GM12864 (cell line): ENCODE measurements around the gene KIR2DL1.
"Not testable (repeated sequence)": the region's sequence is repeated elsewhere in the genome, so short reads cannot be mapped to it uniquely, and the experiment has no call there.

Source experiments
- DNase-seq: peaks from one replicate; pipeline ENCODE4 v3.0.0-alpha.2; 2011; ENCODE audit warnings: low read depth
- H3K4me3 ChIP-seq: 2 replicates; pipeline ENCODE4 v1.5.1; 2011; ENCODE audit warnings: mild to moderate bottlenecking, low read depth, low read length, control low read depth
- TF ChIP-seq, protein P1 (sequence below): IDR thresholded peaks from 2 replicates; pipeline ENCODE4 v1.5.1; 2011; ENCODE audit warnings: low read depth, mild to moderate bottlenecking, moderate library complexity, low read length, control low read depth, inconsistent platforms; ENCODE audit errors: missing control alignments

KIR2DL1 gene

DNA sequence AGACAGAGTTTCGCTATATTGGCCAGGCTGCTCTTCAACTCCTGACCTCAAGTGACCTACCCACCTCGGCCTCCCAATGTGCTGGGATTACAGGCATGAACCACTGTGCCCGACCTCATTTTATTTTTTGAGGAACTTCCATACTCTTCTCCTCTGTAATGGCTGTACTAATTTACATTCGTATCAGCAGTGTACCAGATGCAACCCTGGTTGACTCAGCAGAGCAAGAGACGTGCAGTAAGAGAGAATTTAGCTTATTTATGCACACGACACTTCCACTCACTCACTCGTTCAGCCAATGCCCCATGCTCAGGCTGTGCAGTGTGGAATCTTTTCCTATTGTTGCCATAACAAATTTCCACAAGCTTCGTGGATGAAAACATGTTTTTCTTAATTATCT lies 38.4 kb upstream of the KIR2DL1 start:
- TF ChIP-seq, protein P1, sequence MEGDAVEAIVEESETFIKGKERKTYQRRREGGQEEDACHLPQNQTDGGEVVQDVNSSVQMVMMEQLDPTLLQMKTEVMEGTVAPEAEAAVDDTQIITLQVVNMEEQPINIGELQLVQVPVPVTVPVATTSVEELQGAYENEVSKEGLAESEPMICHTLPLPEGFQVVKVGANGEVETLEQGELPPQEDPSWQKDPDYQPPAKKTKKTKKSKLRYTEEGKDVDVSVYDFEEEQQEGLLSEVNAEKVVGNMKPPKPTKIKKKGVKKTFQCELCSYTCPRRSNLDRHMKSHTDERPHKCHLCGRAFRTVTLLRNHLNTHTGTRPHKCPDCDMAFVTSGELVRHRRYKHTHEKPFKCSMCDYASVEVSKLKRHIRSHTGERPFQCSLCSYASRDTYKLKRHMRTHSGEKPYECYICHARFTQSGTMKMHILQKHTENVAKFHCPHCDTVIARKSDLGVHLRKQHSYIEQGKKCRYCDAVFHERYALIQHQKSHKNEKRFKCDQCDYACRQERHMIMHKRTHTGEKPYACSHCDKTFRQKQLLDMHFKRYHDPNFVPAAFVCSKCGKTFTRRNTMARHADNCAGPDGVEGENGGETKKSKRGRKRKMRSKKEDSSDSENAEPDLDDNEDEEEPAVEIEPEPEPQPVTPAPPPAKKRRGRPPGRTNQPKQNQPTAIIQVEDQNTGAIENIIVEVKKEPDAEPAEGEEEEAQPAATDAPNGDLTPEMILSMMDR: no peak
- H3K4me3 ChIP-seq: no peak overlapping the region
- no peak for DNase-seq

DNA sequence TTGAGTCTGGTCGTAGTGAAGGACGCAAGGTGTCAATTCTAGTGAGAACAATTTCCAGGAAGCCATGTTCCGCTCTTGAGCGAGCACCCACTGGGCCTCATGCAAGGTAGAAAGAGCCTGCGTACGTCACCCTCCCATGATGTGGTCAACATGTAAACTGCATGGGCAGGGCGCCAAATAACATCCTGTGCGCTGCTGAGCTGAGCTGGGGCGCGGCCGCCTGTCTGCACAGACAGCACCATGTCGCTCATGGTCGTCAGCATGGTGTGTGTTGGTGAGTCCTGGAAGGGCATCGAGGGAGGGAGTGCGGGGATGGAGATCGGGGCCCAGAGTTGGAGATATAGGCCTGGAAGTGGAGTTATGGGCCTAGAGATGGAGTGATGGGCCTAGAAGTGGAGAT lies 31.3 kb upstream of the KIR2DL1 start, which contains the start of gene KIR2DL3:
Gene KIR2DL3, plus strand, starts transcription at position 208 of the 400 bp plus-strand sequence. Its CDS starts 33 bp downstream, at position 241.
- H3K4me3 ChIP-seq, DNase-seq: not testable (repeated sequence)

DNA sequence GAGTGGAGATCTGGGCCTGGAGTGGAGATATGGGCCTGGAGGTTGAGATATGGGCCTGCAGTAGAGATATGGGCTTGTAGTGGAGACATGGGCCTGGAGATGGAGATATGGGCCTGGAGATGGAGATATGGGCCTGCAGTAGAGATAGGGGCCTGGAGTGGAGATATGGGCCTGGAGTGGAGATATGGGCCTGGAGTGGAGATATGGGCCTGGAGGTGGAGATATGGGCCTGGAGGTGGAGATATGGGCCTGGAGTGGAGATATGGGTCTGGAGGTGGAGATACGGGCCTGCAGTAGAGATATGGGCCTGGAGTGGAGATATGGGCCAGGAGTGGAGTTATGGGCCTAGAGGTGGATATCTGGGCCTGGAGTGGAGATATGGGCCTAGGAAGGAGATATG lies 30.9 kb upstream of the KIR2DL1 start:
- DNase-seq: no peak
- no peak overlapping the region for H3K4me3 ChIP-seq
- TF ChIP-seq, protein P1: no peak

DNA sequence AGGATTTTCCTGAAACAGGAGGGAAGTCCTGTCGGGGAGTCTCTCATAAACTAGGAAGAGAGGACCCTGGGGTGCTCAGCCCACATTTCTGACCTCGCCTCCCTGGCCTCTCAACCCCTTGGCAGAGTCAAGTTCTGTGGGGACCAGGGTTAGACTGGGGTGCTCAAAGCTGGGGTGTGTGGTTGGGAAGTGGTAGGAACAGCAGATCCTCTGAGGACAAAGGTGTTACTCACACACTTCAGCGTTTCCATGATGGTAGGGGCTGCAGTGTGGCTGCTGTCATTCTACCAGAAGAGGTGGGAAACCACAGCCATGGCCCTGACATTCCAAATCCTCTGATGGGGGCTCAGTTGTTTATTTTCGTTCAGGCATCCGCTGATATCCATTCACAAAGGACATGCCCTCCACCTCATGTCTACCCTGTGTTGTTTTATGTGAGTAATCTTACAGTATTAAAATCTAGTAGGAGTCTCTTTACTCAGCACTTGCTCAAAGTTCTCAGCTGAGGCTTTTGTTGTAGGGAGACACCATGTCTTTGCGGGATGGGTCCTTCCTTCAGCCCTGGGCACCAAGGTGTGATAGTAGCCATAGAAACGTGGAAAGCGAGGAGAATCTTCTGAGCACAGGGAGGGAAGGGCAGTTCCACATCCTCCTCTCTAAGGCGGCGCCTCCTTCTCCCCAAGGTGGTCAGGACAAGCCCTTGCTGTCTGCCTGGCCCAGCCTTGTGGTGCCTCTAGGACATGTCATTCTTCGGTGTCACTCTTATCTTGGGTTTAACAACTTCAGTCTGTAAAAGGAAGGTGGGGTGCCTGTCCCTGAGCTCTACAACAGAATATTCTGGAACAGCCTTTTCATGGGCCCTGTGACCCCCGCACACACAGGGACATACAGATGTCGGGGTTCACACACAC lies 29.8 kb upstream of the KIR2DL1 start:
- no peak for DNase-seq
- no peak overlapping the region for H3K4me3 ChIP-seq
- TF ChIP-seq, protein P1: no peak

DNA sequence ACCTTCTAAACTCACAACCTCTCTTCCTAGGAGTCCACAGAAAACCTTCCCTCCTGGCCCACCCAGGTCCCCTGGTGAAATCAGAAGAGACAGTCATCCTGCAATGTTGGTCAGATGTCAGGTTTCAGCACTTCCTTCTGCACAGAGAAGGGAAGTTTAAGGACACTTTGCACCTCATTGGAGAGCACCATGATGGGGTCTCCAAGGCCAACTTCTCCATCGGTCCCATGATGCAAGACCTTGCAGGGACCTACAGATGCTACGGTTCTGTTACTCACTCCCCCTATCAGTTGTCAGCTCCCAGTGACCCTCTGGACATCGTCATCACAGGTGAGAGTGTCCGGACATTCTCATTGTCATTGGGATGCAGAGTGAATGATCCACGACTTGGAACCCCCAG lies 27.6 kb upstream of the KIR2DL1 start:
- DNase-seq: not testable (repeated sequence)

DNA sequence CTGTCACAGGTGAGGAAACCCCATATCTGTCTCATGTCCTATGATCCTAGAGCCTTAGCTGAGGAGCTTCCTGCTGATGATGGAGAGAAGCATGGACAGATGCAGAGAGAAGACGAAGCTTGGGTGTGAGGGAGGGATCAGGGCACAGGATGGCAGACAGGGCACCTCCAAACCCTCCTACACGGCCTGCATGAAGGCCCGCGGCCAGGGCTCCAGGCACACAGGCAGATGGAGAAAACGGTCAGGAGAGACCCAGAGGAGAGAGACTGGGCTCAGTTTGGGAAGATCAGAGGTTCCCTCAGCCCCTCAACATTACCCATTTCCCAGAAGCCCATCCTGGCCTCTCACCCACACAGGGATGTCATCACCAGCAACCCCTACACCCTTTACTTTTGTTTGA lies 25.5 kb upstream of the KIR2DL1 start:
- not testable (repeated sequence) for DNase-seq

More for the DNA sequence above, 27.6 kb upstream of the KIR2DL1 start:
- H3K4me3 ChIP-seq: not testable (repeated sequence)

DNA sequence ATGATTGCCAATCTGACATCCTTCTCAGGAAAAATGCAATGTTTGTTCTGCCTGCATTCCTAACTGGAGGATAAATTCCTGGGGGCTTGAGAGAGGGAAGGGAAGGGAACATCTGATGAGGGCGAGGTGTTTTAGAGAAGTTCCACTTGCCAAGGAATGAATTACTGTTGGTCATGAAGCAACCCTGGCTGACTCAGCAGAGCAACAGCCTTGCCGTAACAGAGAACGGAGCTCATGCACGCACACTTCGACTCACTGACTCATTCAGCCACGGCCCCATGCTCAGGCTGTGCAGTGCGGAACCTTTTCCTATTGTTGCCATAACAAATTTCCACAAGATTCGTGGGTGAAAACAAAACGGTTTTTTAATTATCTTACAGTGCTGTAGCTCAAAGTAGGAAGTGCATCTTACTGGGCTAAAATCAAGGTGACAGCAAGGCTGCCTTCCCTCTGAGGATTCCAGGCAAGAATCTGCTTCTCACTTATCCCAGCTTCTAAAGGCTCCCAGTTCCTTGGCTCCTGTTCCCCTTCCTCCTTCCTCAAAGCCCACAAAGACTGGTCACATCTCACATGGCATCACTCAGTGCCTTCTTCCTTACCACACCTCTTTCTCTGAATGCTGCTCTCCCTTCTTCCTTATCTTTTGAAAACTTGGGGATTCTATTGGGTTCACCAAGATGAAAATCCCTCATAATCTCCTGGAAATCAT lies 21.8 kb upstream of the KIR2DL1 start:
- DNase-seq: not testable (repeated sequence)

More for the DNA sequence above, 25.5 kb upstream of the KIR2DL1 start:
- not testable (repeated sequence) for H3K4me3 ChIP-seq

DNA sequence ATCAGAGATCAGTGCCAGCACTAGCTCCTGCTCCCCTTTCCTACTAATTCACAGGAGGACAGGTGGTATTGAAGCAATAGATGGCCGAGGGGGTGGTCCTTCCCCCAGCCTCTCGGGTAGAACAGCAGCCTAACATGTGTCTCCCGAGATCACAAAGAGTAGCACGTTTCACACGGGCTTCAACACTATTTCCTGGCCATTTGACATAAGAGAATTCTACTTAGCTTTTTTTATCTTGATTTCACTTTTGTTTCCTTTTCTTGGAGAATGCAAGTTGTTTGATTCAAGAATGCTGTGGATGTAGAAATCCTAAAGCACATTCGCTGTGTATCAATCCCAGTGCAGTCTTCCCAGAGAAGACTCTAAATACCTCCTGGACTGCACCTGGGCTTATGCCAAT lies 19.3 kb upstream of the KIR2DL1 start:
- H3K4me3 ChIP-seq, DNase-seq: not testable (repeated sequence)

More for the DNA sequence above, 21.8 kb upstream of the KIR2DL1 start:
- not testable (repeated sequence) for H3K4me3 ChIP-seq

DNA sequence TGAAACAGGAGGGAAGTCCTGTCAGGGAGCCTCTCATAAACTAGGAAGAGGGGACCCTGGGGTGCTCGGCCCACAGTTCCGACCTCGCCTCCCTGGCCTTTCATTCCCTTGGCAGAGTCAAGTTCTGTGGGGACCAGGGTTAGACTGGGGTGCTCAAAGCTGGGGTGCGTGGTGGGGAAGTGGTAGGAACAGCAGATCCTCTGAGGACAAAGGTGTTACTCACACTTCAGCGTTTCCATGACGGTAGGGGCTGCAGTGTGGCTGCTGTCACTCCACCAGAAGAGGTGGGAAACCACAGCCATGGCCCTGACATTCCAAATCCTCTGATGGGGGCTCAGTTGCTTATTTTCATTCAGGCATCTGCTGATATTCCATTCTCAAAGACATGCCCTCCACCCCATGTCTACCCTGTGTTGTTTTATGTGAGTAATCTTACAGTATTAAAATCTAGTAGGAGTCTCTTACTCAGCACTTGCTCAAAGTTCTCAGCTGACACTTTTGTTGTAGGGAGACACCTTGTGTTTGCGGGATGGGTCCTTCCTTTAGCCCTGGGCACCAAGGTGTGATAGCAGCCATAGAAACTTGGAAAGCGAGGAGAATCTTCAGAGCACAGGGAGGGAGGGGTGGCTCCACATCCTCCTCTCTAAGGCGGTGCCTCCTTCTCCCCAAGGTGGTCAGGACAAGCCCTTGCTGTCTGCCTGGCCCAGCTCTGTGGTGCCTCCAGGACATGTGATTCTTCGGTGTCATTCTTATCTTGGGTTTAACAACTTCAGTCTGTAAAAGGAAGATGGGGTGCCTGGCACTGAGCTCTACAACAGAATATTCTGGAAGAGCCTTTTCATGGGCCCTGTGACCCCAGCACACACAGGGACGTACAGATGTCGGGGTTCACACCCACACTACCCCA lies 13.1 kb upstream of the KIR2DL1 start:
- H3K4me3 ChIP-seq, DNase-seq: not testable (repeated sequence)

DNA sequence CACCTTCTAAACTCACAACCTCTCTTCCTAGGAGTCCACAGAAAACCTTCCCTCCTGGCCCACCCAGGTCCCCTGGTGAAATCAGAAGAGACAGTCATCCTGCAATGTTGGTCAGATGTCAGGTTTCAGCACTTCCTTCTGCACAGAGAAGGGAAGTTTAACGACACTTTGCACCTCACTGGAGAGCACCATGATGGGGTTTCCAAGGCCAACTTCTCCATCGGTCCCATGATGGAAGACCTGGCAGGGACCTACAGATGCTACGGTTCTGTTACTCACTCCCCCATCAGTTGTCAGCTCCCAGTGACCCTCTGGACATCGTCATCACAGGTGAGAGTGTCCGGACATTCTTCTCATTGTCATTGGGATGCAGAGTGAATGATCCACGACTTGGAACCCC lies 11.0 kb upstream of the KIR2DL1 start:
- not testable (repeated sequence) for H3K4me3 ChIP-seq, DNase-seq

DNA sequence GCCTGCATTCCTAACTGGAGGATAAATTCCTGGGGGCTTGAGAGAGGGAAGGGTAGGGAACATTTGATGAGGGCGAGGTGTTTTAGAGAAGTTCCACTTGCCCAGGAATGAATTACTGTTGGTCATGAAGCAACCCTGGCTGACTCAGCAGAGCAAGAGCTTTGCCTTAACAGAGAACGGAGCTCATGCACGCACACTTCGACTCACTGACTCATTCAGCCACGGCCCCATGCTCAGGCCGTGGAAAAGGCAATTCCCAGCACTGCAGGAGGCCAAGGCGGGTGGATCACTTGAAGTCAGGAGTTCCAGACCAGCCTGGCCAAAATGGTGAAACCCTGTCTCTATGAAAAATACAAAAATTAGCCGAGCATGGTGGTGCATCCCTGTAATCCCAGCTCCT lies 5.4 kb upstream of the KIR2DL1 start:
- not testable (repeated sequence) for DNase-seq, H3K4me3 ChIP-seq

DNA sequence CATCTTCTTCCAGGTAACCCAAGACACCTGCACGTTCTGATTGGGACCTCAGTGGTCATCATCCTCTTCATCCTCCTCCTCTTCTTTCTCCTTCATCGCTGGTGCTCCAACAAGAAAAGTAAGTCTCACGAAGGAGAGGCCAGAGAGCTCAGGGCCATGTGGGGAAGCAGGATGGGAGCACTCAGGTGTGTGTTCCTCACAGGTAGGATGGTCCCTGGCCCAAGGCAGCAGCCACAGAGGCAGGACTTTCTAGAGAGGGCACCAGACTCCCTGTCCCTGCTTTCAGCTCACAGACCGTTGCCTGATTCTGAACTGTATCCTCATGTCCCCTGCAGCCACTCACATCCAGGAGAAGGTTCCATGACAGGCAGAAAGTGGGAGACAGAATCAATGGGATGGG lies 3.1 kb upstream of the KIR2DL1 start:
- DNase-seq, H3K4me3 ChIP-seq: not testable (repeated sequence)

DNA sequence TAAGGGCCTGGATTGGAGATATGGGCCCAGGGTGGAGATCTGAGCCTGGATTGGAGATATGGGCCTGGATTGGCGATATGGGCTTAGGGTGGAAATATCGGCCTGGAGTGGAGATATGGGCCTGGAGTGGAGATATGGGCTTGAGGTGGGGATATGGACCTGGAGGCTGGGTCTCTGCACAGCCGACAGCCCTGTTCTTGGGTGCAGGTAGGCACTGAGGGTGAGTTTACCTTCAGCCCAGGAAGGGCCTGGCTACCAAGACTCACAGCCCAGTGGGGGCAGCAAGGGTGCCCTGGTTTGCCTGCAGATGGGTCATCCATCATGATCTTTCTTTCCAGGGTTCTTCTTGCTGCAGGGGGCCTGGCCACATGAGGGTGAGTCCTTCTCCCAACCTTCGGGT lies 918 bp downstream of the KIR2DL1 start:
- DNase-seq, H3K4me3 ChIP-seq: not testable (repeated sequence)
